K562 (cell line): ENCODE data around the gene SAMD11. TPM values are rescaled to one million over a fixed set of nuclear protein-coding genes. Genes with fewer than 3 reads are reported as not detected.

Source experiments
- BCL6 ChIP-seq: fragments of 250-450 bp; sonication (Bioruptor Pico); IDR thresholded peaks from 2 replicates; pipeline ENCODE4 v1.4.0; 2020
- CBX3 ChIP-seq, 2 experiments: IDR thresholded peaks; 1 replicate in 1 of 2; 2 replicates in 1 of 2; pipeline ENCODE4 v1.6.1; 2012; ENCODE audit warnings: inconsistent platforms in 2 of 2, low read length in 2 of 2, borderline replicate concordance in 1 of 2, control low read depth in 1 of 2
- GABPA ChIP-seq: fragments of 200-800 bp; sonication (Bioruptor generic); conservative IDR thresholded peaks from 2 replicates; pipeline ENCODE4 v1.6.1; 2016; ENCODE audit warnings: low read depth, missing genetic modification characterization, missing compliant biosample characterization
- NCOA2 ChIP-seq, 2 experiments: fragments of 450-650 bp; IDR thresholded peaks; 2 replicates each; pipeline ENCODE4 v1.6.1; 2018; ENCODE audit warnings: mild to moderate bottlenecking in 2 of 2, moderate library complexity in 1 of 2; ENCODE audit not compliant: partially characterized antibody in 2 of 2
- NFIX ChIP-seq: fragments of 250-450 bp; sonication (Bioruptor Pico); IDR thresholded peaks from 2 replicates; pipeline ENCODE4 v1.4.0; 2020; ENCODE audit warnings: low read depth, mild to moderate bottlenecking, moderate library complexity
- PKNOX1 ChIP-seq: fragments of 450-650 bp; IDR thresholded peaks from 2 replicates; pipeline ENCODE4 v1.6.1; 2016
- SAP30 ChIP-seq: fragments of 200-600 bp; sonication (generic); IDR thresholded peaks from 2 replicates; pipeline ENCODE4 v1.6.1; 2012; ENCODE audit warnings: borderline replicate concordance, low read depth, mild to moderate bottlenecking, moderate library complexity, low read length, control low read depth, inconsistent platforms; ENCODE audit not compliant: insufficient read depth, poor library complexity, severe bottlenecking
- SRSF9 ChIP-seq: fragments of 200-400 bp; formaldehyde crosslinking; IDR thresholded peaks from 2 replicates; pipeline ENCODE4 v1.6.1; 2017; ENCODE audit warnings: low read depth, low read length, borderline replicate concordance
- YY1 ChIP-seq, 3 experiments: IDR thresholded peaks; 2 replicates each; pipeline ENCODE4 v1.6.1; 2011; ENCODE audit warnings: low read length in 2 of 3, mild to moderate bottlenecking in 2 of 3, moderate library complexity in 2 of 3, borderline replicate concordance in 1 of 3, control low read depth in 1 of 3, low read depth in 1 of 3; ENCODE audit not compliant: insufficient read depth in 3 of 3, insufficient replicate concordance in 2 of 3, control insufficient read depth in 1 of 3, insufficient read length in 1 of 3; ENCODE audit errors: extremely low read depth in 1 of 3
- ZHX1 ChIP-seq: fragments of 150-350 bp; conservative IDR thresholded peaks from 2 replicates; pipeline ENCODE4 v1.6.1; 2014; ENCODE audit warnings: low read length
- ZNF133 ChIP-seq: fragments of 250-450 bp; sonication (Bioruptor Pico); IDR thresholded peaks from 2 replicates; pipeline ENCODE4 v1.4.0; 2020; ENCODE audit warnings: mild to moderate bottlenecking
- ZNF76 ChIP-seq: fragments of 250-450 bp; sonication (Bioruptor Pico); IDR thresholded peaks from 2 replicates; pipeline ENCODE4 v1.4.0; 2020; ENCODE audit warnings: mild to moderate bottlenecking, moderate library complexity, borderline replicate concordance
- polyA plus RNA-seq, 8 experiments: library from polyadenylated mRNA; depleted of rRNA in 4 of 8; stranded (reverse) in 5 of 8; unstranded in 3 of 8; fragments of >200 nt; fragmentation: Nextera tagmentation in 2 of 8; fragmentation: Illumina TruSeq in 1 of 8; extraction: Ambion mirVana in 2 of 8; extraction: Trizol in 1 of 8; gene quantifications; 2 replicates each; pipeline versions ENCODE4 v1.2.1 to v1.2.3, GENCODE V29; 2011 to 2014; ENCODE audit warnings: inconsistent platforms in 1 of 8, missing spikeins in 1 of 8
- total RNA-seq, 7 experiments: library from RNA; depleted of rRNA in 6 of 7; stranded (reverse); fragments of >200 nt in 6 of 7; fragmentation: Illumina TruSeq in 2 of 7; extraction: Trizol in 2 of 7; gene quantifications; 2 replicates each; pipeline versions ENCODE4 v1.2.1 to v1.2.3, GENCODE V29; 2011 to 2021; ENCODE audit warnings: low replicate concordance in 1 of 7
- TF ChIP-seq, protein P1 (sequence below), 2 experiments: fragments of 450-650 bp; IDR thresholded peaks; 2 replicates each; pipeline ENCODE4 v1.6.1; 2016
- TF ChIP-seq, protein P2 (sequence below): fragments of 250-450 bp; sonication (Bioruptor Pico); IDR thresholded peaks from 2 replicates; pipeline ENCODE4 v1.5.0; 2022; ENCODE audit warnings: mild to moderate bottlenecking
- TF ChIP-seq, protein P3 (sequence below): fragments of 450-650 bp; IDR thresholded peaks from 2 replicates; pipeline ENCODE4 v1.6.1; 2016; ENCODE audit warnings: borderline replicate concordance

SAMD11 gene
- total and polyA plus RNA-seq, 9 of the 15 experiments (the other 6 are each of a cell fraction or from before 2014, with no cell fraction given) = 0.07 to 0.82 (median 0.11) TPM; not detected in 2

DNA sequence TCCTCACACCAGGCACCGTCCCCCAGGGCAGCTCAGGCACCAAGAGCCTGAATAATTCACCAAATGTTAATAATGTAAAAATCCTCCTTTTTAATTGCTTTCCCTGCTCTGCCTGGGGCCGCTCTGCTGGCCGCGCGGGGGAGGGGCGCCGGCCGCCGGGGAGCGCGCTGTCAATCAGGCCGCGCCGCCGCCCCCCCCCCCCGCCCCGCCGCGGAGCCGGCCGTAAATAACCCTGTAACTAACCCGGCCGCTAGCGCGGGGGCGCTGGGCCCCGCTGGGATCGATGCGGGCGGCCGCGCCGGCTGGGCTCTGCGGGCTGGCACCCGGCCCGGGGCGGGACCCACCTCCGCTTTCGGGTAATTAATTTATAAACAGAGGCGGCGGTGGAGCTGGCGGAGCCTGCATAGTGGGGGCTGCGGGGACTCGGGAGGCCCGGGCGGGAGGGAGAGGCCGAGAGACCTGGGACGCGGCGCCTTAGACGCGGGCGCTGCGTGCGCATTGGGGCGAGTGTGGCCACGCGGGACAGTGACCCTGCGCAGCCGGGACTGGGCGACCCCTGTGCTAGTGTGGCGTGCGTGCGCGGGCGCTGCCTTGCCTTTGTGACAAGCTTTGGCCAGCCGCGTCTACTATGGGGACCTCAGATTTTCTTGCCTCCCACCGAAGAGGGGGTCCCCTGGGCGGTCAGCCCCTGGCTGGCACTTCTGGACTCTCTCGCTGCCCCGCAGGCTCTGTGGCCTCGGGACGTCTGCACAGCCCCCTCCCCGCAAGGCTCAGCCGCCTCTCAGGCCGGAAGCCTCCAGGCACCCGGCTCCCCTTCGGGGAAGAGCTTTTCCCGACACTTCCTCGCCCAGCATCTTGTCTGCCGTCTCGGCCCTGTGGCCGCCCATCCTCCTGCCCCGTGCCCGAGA is 16.6 kb downstream of the SAMD11 start (continued):
- no peak for TF ChIP-seq NCOA2 (IDR thresholded peaks at IDR 0.05; ENCODE audit: partially characterized antibody in 2 of 2)
- TF ChIP-seq, protein P1, sequence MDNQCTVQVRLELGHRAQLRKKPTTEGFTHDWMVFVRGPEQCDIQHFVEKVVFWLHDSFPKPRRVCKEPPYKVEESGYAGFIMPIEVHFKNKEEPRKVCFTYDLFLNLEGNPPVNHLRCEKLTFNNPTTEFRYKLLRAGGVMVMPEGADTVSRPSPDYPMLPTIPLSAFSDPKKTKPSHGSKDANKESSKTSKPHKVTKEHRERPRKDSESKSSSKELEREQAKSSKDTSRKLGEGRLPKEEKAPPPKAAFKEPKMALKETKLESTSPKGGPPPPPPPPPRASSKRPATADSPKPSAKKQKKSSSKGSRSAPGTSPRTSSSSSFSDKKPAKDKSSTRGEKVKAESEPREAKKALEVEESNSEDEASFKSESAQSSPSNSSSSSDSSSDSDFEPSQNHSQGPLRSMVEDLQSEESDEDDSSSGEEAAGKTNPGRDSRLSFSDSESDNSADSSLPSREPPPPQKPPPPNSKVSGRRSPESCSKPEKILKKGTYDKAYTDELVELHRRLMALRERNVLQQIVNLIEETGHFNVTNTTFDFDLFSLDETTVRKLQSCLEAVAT (IDR thresholded peaks at IDR 0.05) = no peak
- no peak; the same call in 1 of the 2 replicates for TF ChIP-seq GABPA (tag)
- no peak for TF ChIP-seq NFIX (CRISPR knock-in tag)
- no peak for TF ChIP-seq BCL6
- TF ChIP-seq PKNOX1 = peak; percentile 91
- TF ChIP-seq, protein P2, sequence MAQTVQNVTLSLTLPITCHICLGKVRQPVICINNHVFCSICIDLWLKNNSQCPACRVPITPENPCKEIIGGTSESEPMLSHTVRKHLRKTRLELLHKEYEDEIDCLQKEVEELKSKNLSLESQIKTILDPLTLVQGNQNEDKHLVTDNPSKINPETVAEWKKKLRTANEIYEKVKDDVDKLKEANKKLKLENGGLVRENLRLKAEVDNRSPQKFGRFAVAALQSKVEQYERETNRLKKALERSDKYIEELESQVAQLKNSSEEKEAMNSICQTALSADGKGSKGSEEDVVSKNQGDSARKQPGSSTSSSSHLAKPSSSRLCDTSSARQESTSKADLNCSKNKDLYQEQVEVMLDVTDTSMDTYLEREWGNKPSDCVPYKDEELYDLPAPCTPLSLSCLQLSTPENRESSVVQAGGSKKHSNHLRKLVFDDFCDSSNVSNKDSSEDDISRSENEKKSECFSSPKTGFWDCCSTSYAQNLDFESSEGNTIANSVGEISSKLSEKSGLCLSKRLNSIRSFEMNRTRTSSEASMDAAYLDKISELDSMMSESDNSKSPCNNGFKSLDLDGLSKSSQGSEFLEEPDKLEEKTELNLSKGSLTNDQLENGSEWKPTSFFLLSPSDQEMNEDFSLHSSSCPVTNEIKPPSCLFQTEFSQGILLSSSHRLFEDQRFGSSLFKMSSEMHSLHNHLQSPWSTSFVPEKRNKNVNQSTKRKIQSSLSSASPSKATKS (CRISPR knock-in tag) = no peak
- no peak for TF ChIP-seq SRSF9
- no peak for TF ChIP-seq ZHX1
- no peak for TF ChIP-seq CBX3 (IDR thresholded peaks at IDR 0.05; ENCODE audit: borderline replicate concordance in 1 of 2, low read length in 2 of 2)
- TF ChIP-seq SAP30 = no peak
- no peak for TF ChIP-seq ZNF76 (CRISPR knock-in tag)
- no peak for TF ChIP-seq ZNF133 (CRISPR knock-in tag)
- peak in 1 of 3 experiments; percentile 29 for TF ChIP-seq YY1 (IDR thresholded peaks at IDR 0.05; ENCODE audit: borderline replicate concordance in 1 of 3, control insufficient read depth in 1 of 3, extremely low read depth in 1 of 3, insufficient read depth in 3 of 3, insufficient read length in 1 of 3, insufficient replicate concordance in 2 of 3, low read depth in 1 of 3, low read length in 2 of 3)
- TF ChIP-seq, protein P3, sequence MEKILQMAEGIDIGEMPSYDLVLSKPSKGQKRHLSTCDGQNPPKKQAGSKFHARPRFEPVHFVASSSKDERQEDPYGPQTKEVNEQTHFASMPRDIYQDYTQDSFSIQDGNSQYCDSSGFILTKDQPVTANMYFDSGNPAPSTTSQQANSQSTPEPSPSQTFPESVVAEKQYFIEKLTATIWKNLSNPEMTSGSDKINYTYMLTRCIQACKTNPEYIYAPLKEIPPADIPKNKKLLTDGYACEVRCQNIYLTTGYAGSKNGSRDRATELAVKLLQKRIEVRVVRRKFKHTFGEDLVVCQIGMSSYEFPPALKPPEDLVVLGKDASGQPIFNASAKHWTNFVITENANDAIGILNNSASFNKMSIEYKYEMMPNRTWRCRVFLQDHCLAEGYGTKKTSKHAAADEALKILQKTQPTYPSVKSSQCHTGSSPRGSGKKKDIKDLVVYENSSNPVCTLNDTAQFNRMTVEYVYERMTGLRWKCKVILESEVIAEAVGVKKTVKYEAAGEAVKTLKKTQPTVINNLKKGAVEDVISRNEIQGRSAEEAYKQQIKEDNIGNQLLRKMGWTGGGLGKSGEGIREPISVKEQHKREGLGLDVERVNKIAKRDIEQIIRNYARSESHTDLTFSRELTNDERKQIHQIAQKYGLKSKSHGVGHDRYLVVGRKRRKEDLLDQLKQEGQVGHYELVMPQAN = no peak
